ENCODE results near the gene PLPP4. TPM values are rescaled to one million over a fixed set of nuclear protein-coding genes. Genes with fewer than 3 reads are reported as not detected.

PLPP4 gene
- polyA plus RNA-seq, 1 of the 3 experiments (the other 2 are of a cell fraction): 27.9 TPM

DNA sequence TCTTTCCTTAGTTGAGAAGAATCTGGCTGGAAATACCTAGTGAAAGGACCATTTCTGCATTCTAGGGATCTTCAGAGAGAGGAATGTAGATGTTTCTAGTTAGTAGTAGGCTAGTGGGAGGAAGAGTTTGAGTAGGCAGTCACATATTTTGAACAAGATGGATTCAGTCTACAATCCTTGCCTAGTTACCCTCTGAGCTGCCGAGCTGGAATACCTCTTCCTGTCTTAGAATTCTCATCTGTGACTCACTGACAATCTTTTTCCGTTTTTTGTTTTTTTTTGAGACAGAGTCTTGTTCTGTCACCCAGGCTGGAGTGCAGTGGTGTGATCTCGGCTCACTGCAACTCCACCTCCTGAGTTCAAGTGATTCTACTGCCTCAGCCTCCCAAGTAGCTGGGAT, 30.7 kb upstream of the PLPP4 start:
- no peaks in the 10 kb centered on the region for H3K27me3 ChIP-seq (ENCODE audit: insufficient read depth)
- H3K9ac ChIP-seq: no peak overlapping the region
- H3K4me2 ChIP-seq: no peak overlapping the region
- DNase-seq: no peak
- peaks cover 66% of the 10 kb centered on the region for H3F3A ChIP-seq (replicated peaks; ENCODE audit: insufficient read depth)
- peaks cover 21 to 26% of the 10 kb centered on the region in 2 experiments for H3K4me1 ChIP-seq (ENCODE audit: control insufficient read depth in 1 of 2, insufficient read depth in 2 of 2, low read depth in 1 of 2, low read length in 1 of 2)
- H3K79me2 ChIP-seq (ENCODE audit: insufficient read depth): no peaks in the 10 kb centered on the region
- H3K9me3 ChIP-seq: 0 out of 2 replicates have a peak, but pooled peaks cover 6% of the 10 kb centered on the region
- H3K36me3 ChIP-seq (replicated peaks in 1 of 2; ENCODE audit: control insufficient read depth in 1 of 2, insufficient read depth in 2 of 2, low read length in 1 of 2): no peaks in the 10 kb centered on the region
- H3K27ac ChIP-seq (ENCODE audit: low read depth in 2 of 2, low read length in 1 of 2): peak overlapping the region in 1 of 2 experiments; percentile 97; a peak in 2 of 4 replicates
- peak overlapping the region; percentile 37; the same call in 1 of the 2 replicates for H2AFZ ChIP-seq (ENCODE audit: low read depth)
- peak; percentile 29; the same call in 1 of the 2 replicates for TF ChIP-seq FOSL2 (IDR thresholded peaks at IDR 0.05; ENCODE audit: borderline replicate concordance, low read depth)
- no peak for TF ChIP-seq RXRA (IDR thresholded peaks at IDR 0.05; ENCODE audit: borderline replicate concordance, low read depth)
- no peak for TF ChIP-seq YY1 (IDR thresholded peaks at IDR 0.05; ENCODE audit: low read depth)
- TF ChIP-seq, protein P1, sequence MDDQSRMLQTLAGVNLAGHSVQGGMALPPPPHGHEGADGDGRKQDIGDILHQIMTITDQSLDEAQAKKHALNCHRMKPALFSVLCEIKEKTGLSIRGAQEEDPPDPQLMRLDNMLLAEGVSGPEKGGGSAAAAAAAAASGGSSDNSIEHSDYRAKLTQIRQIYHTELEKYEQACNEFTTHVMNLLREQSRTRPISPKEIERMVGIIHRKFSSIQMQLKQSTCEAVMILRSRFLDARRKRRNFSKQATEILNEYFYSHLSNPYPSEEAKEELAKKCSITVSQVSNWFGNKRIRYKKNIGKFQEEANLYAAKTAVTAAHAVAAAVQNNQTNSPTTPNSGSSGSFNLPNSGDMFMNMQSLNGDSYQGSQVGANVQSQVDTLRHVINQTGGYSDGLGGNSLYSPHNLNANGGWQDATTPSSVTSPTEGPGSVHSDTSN (IDR thresholded peaks at IDR 0.05): 0 out of 2 replicates have a peak, but pooled peaks have one; percentile 15
- ChIA-PET POLR2A (no interaction called here), CTCF (interaction anchor here (0.6 to 4.9 kb wide), 2 partner anchors 309 to 346 kb away, joined by 3 to 45 read pairs; no protein-coding TSS in a partner anchor)
- no peaks in the 10 kb centered on the region for H3K9me2 ChIP-seq
- WGBS (ENCODE audit: low lambda C conversion rate): 17% methylated on average over 3 of the region's 3 CpGs
- H4K20me1 ChIP-seq (ENCODE audit: insufficient read depth): no peaks in the 10 kb centered on the region
- no peak overlapping the region for H3K4me3 ChIP-seq (ENCODE audit: low read depth in 2 of 2, low read length in 1 of 2)

DNA sequence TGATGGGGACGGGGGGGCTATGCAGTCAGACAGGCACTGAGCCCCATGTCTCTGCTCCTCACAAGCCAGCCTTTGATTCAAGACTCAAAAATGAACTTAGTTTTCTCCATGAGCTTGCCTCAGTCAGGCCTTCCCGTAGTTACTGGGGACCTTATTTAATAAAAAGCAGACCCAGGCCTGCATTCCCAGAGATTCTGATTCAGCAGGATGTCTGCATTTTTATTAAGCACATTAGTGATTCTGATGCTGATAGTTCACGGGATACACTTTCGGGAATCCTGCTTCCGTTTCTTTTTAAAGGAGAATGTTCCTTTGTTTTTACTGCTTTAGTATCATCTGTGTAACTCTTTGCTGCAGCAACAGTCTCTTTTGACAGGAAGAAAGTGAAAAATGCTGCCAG, 28.3 kb upstream of the PLPP4 start:
- ChIA-PET POLR2A (no interaction called here), CTCF (interaction anchor here (0.9 kb wide), 1 partner anchor 52 kb away, joined by 3 read pairs; no protein-coding TSS in a partner anchor)
- Histone ChIP-seq H3K9me2 (no peaks in the 10 kb centered on the region), H3F3A (replicated peaks; ENCODE audit: insufficient read depth) (peaks cover 47% of the 10 kb centered on the region), H3K4me1 (ENCODE audit: control insufficient read depth in 1 of 2, insufficient read depth in 2 of 2, low read depth in 1 of 2, low read length in 1 of 2) (peaks cover 12 to 27% of the 10 kb centered on the region in 2 experiments; a peak in 3 of 4 replicates), H3K36me3 (replicated peaks in 1 of 2; ENCODE audit: control insufficient read depth in 1 of 2, insufficient read depth in 2 of 2, low read length in 1 of 2) (no peaks in the 10 kb centered on the region), H3K27ac (ENCODE audit: low read depth in 2 of 2, low read length in 1 of 2) (peak overlapping the region; percentile 96 to 97), H3K4me3 (ENCODE audit: low read depth in 2 of 2, low read length in 1 of 2) (peak overlapping the region; percentile 9 to 16; a peak in 2 of 4 replicates), H3K9ac (peak overlapping the region; percentile 65), H3K79me2 (ENCODE audit: insufficient read depth) (no peaks in the 10 kb centered on the region), H4K20me1 (ENCODE audit: insufficient read depth) (no peaks in the 10 kb centered on the region), H3K4me2 (peak overlapping the region; percentile 60), H2AFZ (ENCODE audit: low read depth) (peak overlapping the region; percentile 50; the same call in 1 of the 2 replicates), H3K9me3 (0 out of 2 replicates have a peak, but pooled peaks cover 6% of the 10 kb centered on the region), H3K27me3 (ENCODE audit: insufficient read depth) (no peaks in the 10 kb centered on the region)
- WGBS (ENCODE audit: low lambda C conversion rate): 3% methylated on average over 5 of the region's 5 CpGs
- DNase-seq: peak; percentile 51
- TF ChIP-seq ELF1 (IDR thresholded peaks at IDR 0.05): no peak
- TF ChIP-seq, protein P2, sequence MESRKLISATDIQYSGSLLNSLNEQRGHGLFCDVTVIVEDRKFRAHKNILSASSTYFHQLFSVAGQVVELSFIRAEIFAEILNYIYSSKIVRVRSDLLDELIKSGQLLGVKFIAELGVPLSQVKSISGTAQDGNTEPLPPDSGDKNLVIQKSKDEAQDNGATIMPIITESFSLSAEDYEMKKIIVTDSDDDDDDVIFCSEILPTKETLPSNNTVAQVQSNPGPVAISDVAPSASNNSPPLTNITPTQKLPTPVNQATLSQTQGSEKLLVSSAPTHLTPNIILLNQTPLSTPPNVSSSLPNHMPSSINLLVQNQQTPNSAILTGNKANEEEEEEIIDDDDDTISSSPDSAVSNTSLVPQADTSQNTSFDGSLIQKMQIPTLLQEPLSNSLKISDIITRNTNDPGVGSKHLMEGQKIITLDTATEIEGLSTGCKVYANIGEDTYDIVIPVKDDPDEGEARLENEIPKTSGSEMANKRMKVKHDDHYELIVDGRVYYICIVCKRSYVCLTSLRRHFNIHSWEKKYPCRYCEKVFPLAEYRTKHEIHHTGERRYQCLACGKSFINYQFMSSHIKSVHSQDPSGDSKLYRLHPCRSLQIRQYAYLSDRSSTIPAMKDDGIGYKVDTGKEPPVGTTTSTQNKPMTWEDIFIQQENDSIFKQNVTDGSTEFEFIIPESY (IDR thresholded peaks at IDR 0.05; ENCODE audit: borderline replicate concordance, low read depth): no peak
- TF ChIP-seq MXI1 (IDR thresholded peaks at IDR 0.05; ENCODE audit: low read depth, low read length): peak; percentile 55; the same call in 1 of the 2 replicates
- peak; percentile 82 for TF ChIP-seq CHD2 (IDR thresholded peaks at IDR 0.05; ENCODE audit: low read length, partially characterized antibody)
- TF ChIP-seq FOXJ3 (CRISPR knock-in tag; IDR thresholded peaks at IDR 0.05): no peak
- TF ChIP-seq FOSL2 (IDR thresholded peaks at IDR 0.05; ENCODE audit: borderline replicate concordance, low read depth): peak; percentile 46; the same call in 1 of the 2 replicates
- TF ChIP-seq TEAD4 (IDR thresholded peaks at IDR 0.05; ENCODE audit: borderline replicate concordance, insufficient read depth): peak; percentile 84
- peak; percentile 61 for TF ChIP-seq JUND (IDR thresholded peaks at IDR 0.05)
- no peak for TF ChIP-seq FOXM1 (IDR thresholded peaks at IDR 0.05; ENCODE audit: low read depth)
- peak; percentile 72; the same call in 1 of the 2 replicates for TF ChIP-seq RXRA (IDR thresholded peaks at IDR 0.05; ENCODE audit: borderline replicate concordance, low read depth)
- peak; percentile 97 for TF ChIP-seq TCF12 (IDR thresholded peaks at IDR 0.05)
- TF ChIP-seq EZH2phosphoT487 (IDR thresholded peaks at IDR 0.05; ENCODE audit: borderline replicate concordance, low read depth): no peak
- TF ChIP-seq SMC3 (IDR thresholded peaks at IDR 0.05; ENCODE audit: low read depth, low read length): peak; percentile 14; the same call in 1 of the 2 replicates
- TF ChIP-seq, protein P3, sequence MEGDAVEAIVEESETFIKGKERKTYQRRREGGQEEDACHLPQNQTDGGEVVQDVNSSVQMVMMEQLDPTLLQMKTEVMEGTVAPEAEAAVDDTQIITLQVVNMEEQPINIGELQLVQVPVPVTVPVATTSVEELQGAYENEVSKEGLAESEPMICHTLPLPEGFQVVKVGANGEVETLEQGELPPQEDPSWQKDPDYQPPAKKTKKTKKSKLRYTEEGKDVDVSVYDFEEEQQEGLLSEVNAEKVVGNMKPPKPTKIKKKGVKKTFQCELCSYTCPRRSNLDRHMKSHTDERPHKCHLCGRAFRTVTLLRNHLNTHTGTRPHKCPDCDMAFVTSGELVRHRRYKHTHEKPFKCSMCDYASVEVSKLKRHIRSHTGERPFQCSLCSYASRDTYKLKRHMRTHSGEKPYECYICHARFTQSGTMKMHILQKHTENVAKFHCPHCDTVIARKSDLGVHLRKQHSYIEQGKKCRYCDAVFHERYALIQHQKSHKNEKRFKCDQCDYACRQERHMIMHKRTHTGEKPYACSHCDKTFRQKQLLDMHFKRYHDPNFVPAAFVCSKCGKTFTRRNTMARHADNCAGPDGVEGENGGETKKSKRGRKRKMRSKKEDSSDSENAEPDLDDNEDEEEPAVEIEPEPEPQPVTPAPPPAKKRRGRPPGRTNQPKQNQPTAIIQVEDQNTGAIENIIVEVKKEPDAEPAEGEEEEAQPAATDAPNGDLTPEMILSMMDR (IDR thresholded peaks at IDR 0.05): no peak
- 0 out of 2 replicates have a peak, but pooled peaks have one; percentile 68 for TF ChIP-seq SIN3A (IDR thresholded peaks at IDR 0.05; ENCODE audit: borderline replicate concordance, low read depth, low read length)
- TF ChIP-seq MEF2A (IDR thresholded peaks at IDR 0.05; ENCODE audit: borderline replicate concordance, low read depth): peak; percentile 20; the same call in 1 of the 2 replicates
- peak; percentile 89 to 91 for TF ChIP-seq EP300 (IDR thresholded peaks at IDR 0.05; ENCODE audit: borderline replicate concordance in 1 of 2, low read depth in 1 of 2, low read length in 1 of 2)
- TF ChIP-seq, protein P1 (IDR thresholded peaks at IDR 0.05): peak; percentile 69
- TF ChIP-seq YY1 (IDR thresholded peaks at IDR 0.05; ENCODE audit: low read depth): peak; percentile 50; the same call in 1 of the 2 replicates
- no peak for TF ChIP-seq TAF1 (IDR thresholded peaks at IDR 0.05; ENCODE audit: borderline replicate concordance, low read depth, low read length)

Measured in SK-N-SH (cell line).